CD8-positive, alpha-beta memory T cell (primary cell): ENCODE measurements around the gene FMNL2. TPM values are rescaled to one million over a fixed set of nuclear protein-coding genes. Genes with fewer than 3 reads are reported as not detected.

Experiments used
- CTCF ChIA-PET: fragments of 350-600 bp; sonication (Branson Sonifier 250); formaldehyde crosslinking; loops from one replicate; lab custom pipeline; 2021; ENCODE audit warnings: antibody characterized with exemption; lab: Charles Lee
- POLR2A ChIA-PET: fragments of 350-600 bp; sonication (Branson Sonifier 250); formaldehyde crosslinking; loops from one replicate; lab custom pipeline; 2021; ENCODE audit warnings: antibody characterized with exemption; lab: Charles Lee
- DNase-seq, 5 donors: peaks; one replicate each; pipeline versions ENCODE4 v3.0.0 to v3.0.0-alpha.2; 2020 to 2022; ENCODE audit warnings: mixed read lengths in 1 of 5
- H3K27ac ChIP-seq: one replicate; pipeline ENCODE4 v1.7.0; 2013; ENCODE audit warnings: low read depth, mild to moderate bottlenecking, low read length, moderate library complexity
- H3K27me3 ChIP-seq: 2 replicates; pipeline ENCODE4 v1.7.0; 2013; ENCODE audit warnings: low read length, mild to moderate bottlenecking; ENCODE audit not compliant: insufficient read depth, poor library complexity, severe bottlenecking
- H3K36me3 ChIP-seq: 2 replicates; pipeline ENCODE4 v1.7.0; 2013; ENCODE audit warnings: mild to moderate bottlenecking, low read length, moderate library complexity; ENCODE audit not compliant: insufficient read depth
- H3K4me1 ChIP-seq: 2 replicates; pipeline ENCODE4 v1.7.0; 2013; ENCODE audit warnings: mild to moderate bottlenecking, low read length, moderate library complexity; ENCODE audit not compliant: insufficient read depth
- H3K4me3 ChIP-seq: 2 replicates; pipeline ENCODE4 v1.7.0; 2013; ENCODE audit warnings: mild to moderate bottlenecking, low read length
- H3K9me3 ChIP-seq: 2 replicates; pipeline ENCODE4 v1.7.0; 2013; ENCODE audit warnings: mild to moderate bottlenecking, low read length
- H3K27ac Mint-ChIP-seq, 8 donors: one replicate each; pipeline ENCODE4 v1.8.0; 2020 to 2021; ENCODE audit warnings: mixed read lengths in 8 of 8, mild to moderate bottlenecking in 6 of 8, inconsistent platforms in 3 of 8, moderate library complexity in 3 of 8
- H3K27me3 Mint-ChIP-seq, 2 donors: one replicate each; pipeline ENCODE4 v1.8.0; 2020 to 2021; ENCODE audit warnings: mixed read lengths in 2 of 2, mild to moderate bottlenecking in 1 of 2, moderate library complexity in 1 of 2
- H3K36me3 Mint-ChIP-seq, 3 donors: one replicate each; pipeline ENCODE4 v1.8.0; 2020 to 2021; ENCODE audit warnings: mixed read lengths in 3 of 3, inconsistent platforms in 1 of 3, mild to moderate bottlenecking in 1 of 3
- H3K4me1 Mint-ChIP-seq, 3 donors: one replicate each; pipeline ENCODE4 v1.8.0; 2020 to 2021; ENCODE audit warnings: mixed read lengths in 3 of 3, inconsistent platforms in 1 of 3, mild to moderate bottlenecking in 1 of 3
- H3K4me3 Mint-ChIP-seq, 7 donors: one replicate each; pipeline ENCODE4 v1.8.0; 2020 to 2021; ENCODE audit warnings: mixed read lengths in 7 of 7, mild to moderate bottlenecking in 6 of 7, moderate library complexity in 4 of 7, inconsistent platforms in 2 of 7
- H3K9me3 Mint-ChIP-seq, 5 donors: one replicate each; pipeline ENCODE4 v1.8.0; 2020 to 2022; ENCODE audit warnings: mixed read lengths in 5 of 5, mild to moderate bottlenecking in 3 of 5, moderate library complexity in 2 of 5, inconsistent platforms in 1 of 5
- polyA plus RNA-seq: library from polyadenylated mRNA; unstranded; fragments of 300-500 nt; fragmentation: Illumina TruSeq; gene quantifications from one replicate; pipeline ENCODE4 v1.2.3, GENCODE V29; 2021
- total RNA-seq, 2 experiments: library from RNA; stranded (reverse); gene quantifications; one replicate each; pipeline ENCODE4 v1.2.3, GENCODE V29; 2021

FMNL2 gene
- total and polyA plus RNA-seq, 3 experiments from 2014 or later = 0.05 to 0.59 (median 0.58) TPM

GRCh38 chr2:152651834-152652233 is 316.9 kb downstream of the FMNL2 start:
- POLR2A ChIA-PET = no interaction called here
- CTCF ChIA-PET = no interaction called here
- Histone ChIP-seq H3K9me3 (no peaks in the 10 kb centered on the region), H3K27ac (no peak overlapping the region), H3K4me3 (no peak overlapping the region), H3K36me3 (peaks cover 13% of the 10 kb centered on the region), H3K27me3 (no peaks in the 10 kb centered on the region), H3K4me1 (no peaks in the 10 kb centered on the region)
- H3K36me3 Mint-ChIP-seq = peaks cover 0 to 53% (median 3%) of the 10 kb centered on the region in 3 donors
- H3K9me3 Mint-ChIP-seq = no peaks in the 10 kb centered on the region
- no peak for DNase-seq
- peak overlapping the region in 2 of 8 donors; percentile 67 to 81 for H3K27ac Mint-ChIP-seq
- no peak overlapping the region for H3K4me3 Mint-ChIP-seq
- H3K4me1 Mint-ChIP-seq = no peaks in the 10 kb centered on the region
- H3K27me3 Mint-ChIP-seq = peaks cover 0 to 1% of the 10 kb centered on the region in 2 donors

- H3K27me3 Mint-ChIP-seq = no peaks in the 10 kb centered on the region
- ChIA-PET CTCF (no interaction called here), POLR2A (no interaction called here)
- no peak for DNase-seq
- no peaks in the 10 kb centered on the region for H3K9me3 ChIP-seq
- H3K36me3 ChIP-seq = peaks cover 40% of the 10 kb centered on the region
- H3K4me3 Mint-ChIP-seq = no peak overlapping the region
- no peak overlapping the region for H3K4me3 ChIP-seq
- no peaks in the 10 kb centered on the region for H3K9me3 Mint-ChIP-seq
- H3K27ac Mint-ChIP-seq = no peak overlapping the region
- no peaks in the 10 kb centered on the region for H3K27me3 ChIP-seq
- no peaks in the 10 kb centered on the region for H3K4me1 ChIP-seq
- H3K27ac ChIP-seq = no peak overlapping the region
- peaks cover 0 to 80% (median 15%) of the 10 kb centered on the region in 3 donors for H3K36me3 Mint-ChIP-seq
- H3K4me1 Mint-ChIP-seq = no peaks in the 10 kb centered on the region
These were observed 320.9 kb downstream of the FMNL2 start for GRCh38 chr2:152655880-152656279.

- Mint-ChIP-seq H3K27me3 (no peaks in the 10 kb centered on the region), H3K9me3 (no peaks in the 10 kb centered on the region), H3K36me3 (peaks cover 0 to 82% (median 15%) of the 10 kb centered on the region in 3 donors), H3K27ac (peak overlapping the region in 3 of 8 donors; percentile 6 to 40 (median 15)), H3K4me3 (no peak overlapping the region), H3K4me1 (no peaks in the 10 kb centered on the region)
- H3K4me3 ChIP-seq = no peak overlapping the region
- H3K27ac ChIP-seq = no peak overlapping the region
- H3K4me1 ChIP-seq = no peaks in the 10 kb centered on the region
- no peak for DNase-seq
- peaks cover 47% of the 10 kb centered on the region for H3K36me3 ChIP-seq
- ChIA-PET POLR2A (no interaction called here), CTCF (no interaction called here)
- H3K9me3 ChIP-seq = no peaks in the 10 kb centered on the region
- no peaks in the 10 kb centered on the region for H3K27me3 ChIP-seq
These were observed 322.1 kb downstream of the FMNL2 start for GRCh38 chr2:152657043-152657442.

- peaks cover 47% of the 10 kb centered on the region for H3K36me3 ChIP-seq
- Mint-ChIP-seq H3K27ac (no peak overlapping the region), H3K4me3 (no peak overlapping the region), H3K36me3 (peaks cover 0 to 82% (median 19%) of the 10 kb centered on the region in 3 donors), H3K4me1 (no peaks in the 10 kb centered on the region), H3K27me3 (no peaks in the 10 kb centered on the region), H3K9me3 (no peaks in the 10 kb centered on the region)
- no peak overlapping the region for H3K4me3 ChIP-seq
- H3K27ac ChIP-seq = no peak overlapping the region
- POLR2A ChIA-PET = no interaction called here
- no peaks in the 10 kb centered on the region for H3K4me1 ChIP-seq
- no peak for DNase-seq
- no peaks in the 10 kb centered on the region for H3K27me3 ChIP-seq
- H3K9me3 ChIP-seq = no peaks in the 10 kb centered on the region
- CTCF ChIA-PET = no interaction called here
These were observed 323.2 kb downstream of the FMNL2 start for GRCh38 chr2:152658221-152658620.

- Histone ChIP-seq H3K9me3 (no peaks in the 10 kb centered on the region), H3K27me3 (no peaks in the 10 kb centered on the region), H3K4me3 (no peak overlapping the region), H3K4me1 (no peaks in the 10 kb centered on the region), H3K27ac (no peak overlapping the region), H3K36me3 (peaks cover 53% of the 10 kb centered on the region)
- H3K4me3 Mint-ChIP-seq = no peak overlapping the region
- peaks cover 0 to 2% (median 0%) of the 10 kb centered on the region in 3 donors for H3K4me1 Mint-ChIP-seq
- no peaks in the 10 kb centered on the region for H3K9me3 Mint-ChIP-seq
- ChIA-PET CTCF (interaction anchor here (1.8 kb wide), 1 partner anchor 26 kb away, joined by 4 read pairs; no protein-coding TSS in a partner anchor), POLR2A (no interaction called here)
- no peak for DNase-seq
- peaks cover 0 to 85% (median 27%) of the 10 kb centered on the region in 3 donors for H3K36me3 Mint-ChIP-seq
- H3K27ac Mint-ChIP-seq = peak overlapping the region in 1 of 8 donors; percentile 27
- no peaks in the 10 kb centered on the region for H3K27me3 Mint-ChIP-seq
These were observed 326.1 kb downstream of the FMNL2 start for GRCh38 chr2:152661076-152661475.

GRCh38 chr2:152664725-152665124 is 329.8 kb downstream of the FMNL2 start:
- peak overlapping the region in 2 of 8 donors; percentile 26 to 27 for H3K27ac Mint-ChIP-seq
- H3K4me1 ChIP-seq = no peaks in the 10 kb centered on the region
- POLR2A ChIA-PET = no interaction called here
- H3K9me3 Mint-ChIP-seq = no peaks in the 10 kb centered on the region
- H3K36me3 Mint-ChIP-seq = peaks cover 0 to 88% (median 34%) of the 10 kb centered on the region in 3 donors
- H3K36me3 ChIP-seq = peaks cover 53% of the 10 kb centered on the region
- no peak overlapping the region for H3K4me3 Mint-ChIP-seq
- no peaks in the 10 kb centered on the region for H3K27me3 Mint-ChIP-seq
- H3K4me3 ChIP-seq = no peak overlapping the region
- CTCF ChIA-PET = no interaction called here
- peaks cover 0 to 6% (median 0%) of the 10 kb centered on the region in 3 donors for H3K4me1 Mint-ChIP-seq
- H3K27me3 ChIP-seq = no peaks in the 10 kb centered on the region
- no peaks in the 10 kb centered on the region for H3K9me3 ChIP-seq
- DNase-seq = no peak
- H3K27ac ChIP-seq = no peak overlapping the region

- no peak for DNase-seq
- Histone ChIP-seq H3K4me3 (no peak overlapping the region), H3K9me3 (no peaks in the 10 kb centered on the region), H3K27me3 (no peaks in the 10 kb centered on the region), H3K36me3 (peaks cover 50% of the 10 kb centered on the region), H3K27ac (no peak overlapping the region), H3K4me1 (no peaks in the 10 kb centered on the region)
- ChIA-PET CTCF (no interaction called here), POLR2A (no interaction called here)
- no peaks in the 10 kb centered on the region for H3K9me3 Mint-ChIP-seq
- H3K27ac Mint-ChIP-seq = peak overlapping the region in 2 of 8 donors; percentile 8 to 45
- no peaks in the 10 kb centered on the region for H3K27me3 Mint-ChIP-seq
- no peaks in the 10 kb centered on the region for H3K4me1 Mint-ChIP-seq
- H3K4me3 Mint-ChIP-seq = no peak overlapping the region
- H3K36me3 Mint-ChIP-seq = peaks cover 5 to 79% (median 12%) of the 10 kb centered on the region in 3 donors
These were observed 339.4 kb downstream of the FMNL2 start for GRCh38 chr2:152674334-152674733.

GRCh38 chr2:152676461-152676860 is 341.5 kb downstream of the FMNL2 start:
- peaks cover under 1 to 2% (median under 1%) of the 10 kb centered on the region in 3 donors for H3K4me1 Mint-ChIP-seq
- Histone ChIP-seq H3K9me3 (no peaks in the 10 kb centered on the region), H3K4me3 (no peak overlapping the region), H3K27me3 (no peaks in the 10 kb centered on the region), H3K27ac (no peak overlapping the region), H3K4me1 (no peaks in the 10 kb centered on the region), H3K36me3 (peaks cover 49% of the 10 kb centered on the region)
- H3K27ac Mint-ChIP-seq = no peak overlapping the region
- ChIA-PET POLR2A (no interaction called here), CTCF (no interaction called here)
- no peaks in the 10 kb centered on the region for H3K27me3 Mint-ChIP-seq
- no peak for DNase-seq
- H3K4me3 Mint-ChIP-seq = no peak overlapping the region
- no peaks in the 10 kb centered on the region for H3K9me3 Mint-ChIP-seq
- peaks cover 13 to 82% (median 13%) of the 10 kb centered on the region in 3 donors for H3K36me3 Mint-ChIP-seq
